Measurements from ENCODE around the gene EDC4. TPM values are rescaled to one million over a fixed set of nuclear protein-coding genes. Genes with fewer than 3 reads are reported as not detected.

EDC4 gene
- total RNA-seq, 1 donor from 2014 or later = 75.4 TPM

DNA sequence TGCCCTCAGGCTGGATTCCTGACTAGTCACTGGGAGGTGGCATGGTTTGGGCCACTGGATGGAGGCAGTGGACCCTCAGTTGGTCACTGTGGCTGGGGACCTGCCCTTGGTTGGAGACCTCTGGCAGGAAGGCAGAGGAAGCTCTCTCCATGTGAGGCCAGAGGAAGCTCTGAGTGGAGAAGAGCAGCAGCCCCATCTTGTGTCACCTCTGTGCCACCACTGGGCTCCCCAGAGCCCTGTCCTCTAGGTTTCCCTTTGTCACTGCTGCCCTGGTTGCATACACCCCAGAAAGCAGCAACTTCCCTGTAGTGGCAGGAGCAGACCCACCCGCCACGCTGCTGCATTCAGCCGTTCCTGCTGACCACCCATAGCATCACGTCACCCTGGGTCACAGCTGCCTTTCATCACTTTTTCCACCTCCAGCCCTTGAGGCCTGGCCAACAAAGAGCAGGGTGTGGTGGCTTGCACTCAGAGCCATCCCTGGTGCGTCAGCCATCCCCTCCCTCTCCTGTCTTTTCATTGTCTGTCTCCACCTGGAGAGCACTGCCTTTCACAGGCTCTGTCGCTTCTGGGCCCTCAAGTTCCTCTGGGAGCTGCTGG lies 46.9 kb downstream of the EDC4 start:
- DNase-seq (ENCODE audit: extremely low spot score, unreplicated experiment) = no peak
- no peak overlapping the region for H3K4me3 Mint-ChIP-seq (ENCODE audit: unreplicated experiment)
- H3K27me3 Mint-ChIP-seq (ENCODE audit: unreplicated experiment) = no peaks in the 10 kb centered on the region
- TF ChIP-seq, protein P1, sequence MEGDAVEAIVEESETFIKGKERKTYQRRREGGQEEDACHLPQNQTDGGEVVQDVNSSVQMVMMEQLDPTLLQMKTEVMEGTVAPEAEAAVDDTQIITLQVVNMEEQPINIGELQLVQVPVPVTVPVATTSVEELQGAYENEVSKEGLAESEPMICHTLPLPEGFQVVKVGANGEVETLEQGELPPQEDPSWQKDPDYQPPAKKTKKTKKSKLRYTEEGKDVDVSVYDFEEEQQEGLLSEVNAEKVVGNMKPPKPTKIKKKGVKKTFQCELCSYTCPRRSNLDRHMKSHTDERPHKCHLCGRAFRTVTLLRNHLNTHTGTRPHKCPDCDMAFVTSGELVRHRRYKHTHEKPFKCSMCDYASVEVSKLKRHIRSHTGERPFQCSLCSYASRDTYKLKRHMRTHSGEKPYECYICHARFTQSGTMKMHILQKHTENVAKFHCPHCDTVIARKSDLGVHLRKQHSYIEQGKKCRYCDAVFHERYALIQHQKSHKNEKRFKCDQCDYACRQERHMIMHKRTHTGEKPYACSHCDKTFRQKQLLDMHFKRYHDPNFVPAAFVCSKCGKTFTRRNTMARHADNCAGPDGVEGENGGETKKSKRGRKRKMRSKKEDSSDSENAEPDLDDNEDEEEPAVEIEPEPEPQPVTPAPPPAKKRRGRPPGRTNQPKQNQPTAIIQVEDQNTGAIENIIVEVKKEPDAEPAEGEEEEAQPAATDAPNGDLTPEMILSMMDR (IDR thresholded peaks at IDR 0.05) = no peak
- H3K4me1 Mint-ChIP-seq (ENCODE audit: unreplicated experiment) = peaks cover 21% of the 10 kb centered on the region
- peaks cover under 1% of the 10 kb centered on the region for H3K36me3 Mint-ChIP-seq (ENCODE audit: unreplicated experiment)
- H3K27ac Mint-ChIP-seq (ENCODE audit: unreplicated experiment) = no peak overlapping the region
- no peaks in the 10 kb centered on the region for H3K9me3 Mint-ChIP-seq (ENCODE audit: unreplicated experiment)

DNA sequence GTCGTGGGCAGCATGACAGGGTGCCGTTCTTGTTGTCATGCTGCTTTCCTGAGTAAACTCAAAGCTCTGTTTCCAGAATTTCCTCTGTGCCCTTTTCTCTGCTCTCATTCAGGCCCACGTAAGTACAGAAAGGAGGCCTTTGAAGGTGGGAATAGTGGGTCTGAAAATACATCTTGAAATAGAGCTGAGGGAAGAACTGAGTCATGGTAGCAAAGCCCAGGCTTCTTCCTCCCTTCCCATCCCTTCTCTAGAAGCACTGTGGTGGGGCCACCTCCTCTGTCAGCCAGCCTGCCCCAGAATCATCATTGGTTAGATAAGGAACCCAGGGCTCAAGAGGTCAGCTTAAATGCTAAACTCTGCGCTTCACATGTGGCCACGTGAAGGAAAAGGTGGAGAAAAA lies 49.4 kb downstream of the EDC4 start:
- H3K36me3 Mint-ChIP-seq (ENCODE audit: unreplicated experiment) = no peaks in the 10 kb centered on the region

DNA sequence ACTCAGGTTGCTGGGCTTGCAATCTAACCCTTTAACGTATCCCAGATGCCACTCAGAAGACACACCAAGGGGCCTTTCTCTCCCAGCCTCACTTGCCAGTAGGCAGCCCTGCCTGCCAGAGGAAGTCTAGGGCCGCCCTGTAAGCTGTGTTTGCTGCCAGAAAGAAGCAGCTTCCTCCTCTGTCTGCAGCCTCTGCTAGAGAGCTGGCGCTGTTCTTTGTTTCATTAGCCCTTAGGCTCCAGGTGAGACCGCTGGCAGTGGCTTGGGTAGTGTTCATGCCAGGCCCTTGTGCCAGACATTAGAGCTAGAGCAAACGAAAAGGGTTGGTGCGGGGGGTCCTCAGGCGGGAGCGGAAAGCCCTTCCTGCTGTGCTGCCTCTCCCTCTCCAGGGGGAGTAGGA lies 49.9 kb downstream of the EDC4 start:
- Mint-ChIP-seq H3K4me3 (ENCODE audit: unreplicated experiment) (no peak overlapping the region), H3K27me3 (ENCODE audit: unreplicated experiment) (no peaks in the 10 kb centered on the region), H3K36me3 (ENCODE audit: unreplicated experiment) (no peaks in the 10 kb centered on the region), H3K9me3 (ENCODE audit: unreplicated experiment) (no peaks in the 10 kb centered on the region), H3K4me1 (ENCODE audit: unreplicated experiment) (peaks cover 13% of the 10 kb centered on the region), H3K27ac (ENCODE audit: unreplicated experiment) (peak overlapping the region; percentile 18)
- TF ChIP-seq, protein P1 (IDR thresholded peaks at IDR 0.05) = no peak
- DNase-seq (ENCODE audit: extremely low spot score, unreplicated experiment) = no peak

More for the DNA sequence above, 49.4 kb downstream of the EDC4 start:
- Mint-ChIP-seq H3K27ac (ENCODE audit: unreplicated experiment) (no peak overlapping the region), H3K4me3 (ENCODE audit: unreplicated experiment) (no peak overlapping the region), H3K27me3 (ENCODE audit: unreplicated experiment) (no peaks in the 10 kb centered on the region), H3K4me1 (ENCODE audit: unreplicated experiment) (peaks cover 19% of the 10 kb centered on the region), H3K9me3 (ENCODE audit: unreplicated experiment) (no peaks in the 10 kb centered on the region)
- DNase-seq (ENCODE audit: extremely low spot score, unreplicated experiment) = no peak
- TF ChIP-seq, protein P1 (IDR thresholded peaks at IDR 0.05) = no peak

DNA sequence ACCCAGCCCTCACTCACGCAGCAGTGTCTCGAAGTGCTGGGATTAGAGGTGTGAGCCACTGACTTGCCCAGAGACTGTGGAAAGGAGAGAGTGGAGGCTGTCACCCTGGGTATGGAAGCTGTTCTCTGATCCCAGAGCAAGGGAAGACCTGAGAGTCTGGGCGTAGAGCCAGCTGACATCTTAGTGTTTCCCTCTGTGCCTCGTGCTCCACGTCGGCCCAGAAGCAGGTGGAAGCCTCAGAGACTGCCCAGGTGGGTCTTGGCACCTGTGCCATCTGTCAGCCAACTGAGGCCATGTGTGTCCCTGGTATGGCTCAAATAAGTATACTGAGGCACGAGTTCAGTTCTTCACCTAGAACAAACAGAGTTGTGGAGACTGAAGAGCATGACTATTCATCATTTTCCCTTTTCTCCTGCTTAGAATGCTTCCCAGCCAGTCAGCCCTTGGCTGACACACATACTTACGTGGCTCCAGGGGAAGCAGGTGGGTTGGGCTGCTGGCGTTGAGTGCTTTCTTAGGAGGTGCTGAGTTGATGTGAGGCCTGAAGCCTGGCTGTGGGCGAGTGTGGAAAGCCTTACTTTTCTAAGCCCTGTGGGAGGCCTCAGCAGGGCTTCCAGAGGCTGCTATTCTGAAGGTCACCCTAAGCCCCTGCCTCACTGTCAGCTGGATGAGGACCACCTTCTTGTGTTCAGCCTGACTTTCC lies 50.7 kb downstream of the EDC4 start:
- no peak overlapping the region for H3K27ac Mint-ChIP-seq (ENCODE audit: unreplicated experiment)
- no peaks in the 10 kb centered on the region for H3K9me3 Mint-ChIP-seq (ENCODE audit: unreplicated experiment)
- TF ChIP-seq, protein P1 (IDR thresholded peaks at IDR 0.05) = no peak
- H3K4me1 Mint-ChIP-seq (ENCODE audit: unreplicated experiment) = peaks cover 11% of the 10 kb centered on the region
- H3K36me3 Mint-ChIP-seq (ENCODE audit: unreplicated experiment) = peaks cover 2% of the 10 kb centered on the region
- DNase-seq (ENCODE audit: extremely low spot score, unreplicated experiment) = no peak
- H3K27me3 Mint-ChIP-seq (ENCODE audit: unreplicated experiment) = no peaks in the 10 kb centered on the region
- H3K4me3 Mint-ChIP-seq (ENCODE audit: unreplicated experiment) = no peak overlapping the region

DNA sequence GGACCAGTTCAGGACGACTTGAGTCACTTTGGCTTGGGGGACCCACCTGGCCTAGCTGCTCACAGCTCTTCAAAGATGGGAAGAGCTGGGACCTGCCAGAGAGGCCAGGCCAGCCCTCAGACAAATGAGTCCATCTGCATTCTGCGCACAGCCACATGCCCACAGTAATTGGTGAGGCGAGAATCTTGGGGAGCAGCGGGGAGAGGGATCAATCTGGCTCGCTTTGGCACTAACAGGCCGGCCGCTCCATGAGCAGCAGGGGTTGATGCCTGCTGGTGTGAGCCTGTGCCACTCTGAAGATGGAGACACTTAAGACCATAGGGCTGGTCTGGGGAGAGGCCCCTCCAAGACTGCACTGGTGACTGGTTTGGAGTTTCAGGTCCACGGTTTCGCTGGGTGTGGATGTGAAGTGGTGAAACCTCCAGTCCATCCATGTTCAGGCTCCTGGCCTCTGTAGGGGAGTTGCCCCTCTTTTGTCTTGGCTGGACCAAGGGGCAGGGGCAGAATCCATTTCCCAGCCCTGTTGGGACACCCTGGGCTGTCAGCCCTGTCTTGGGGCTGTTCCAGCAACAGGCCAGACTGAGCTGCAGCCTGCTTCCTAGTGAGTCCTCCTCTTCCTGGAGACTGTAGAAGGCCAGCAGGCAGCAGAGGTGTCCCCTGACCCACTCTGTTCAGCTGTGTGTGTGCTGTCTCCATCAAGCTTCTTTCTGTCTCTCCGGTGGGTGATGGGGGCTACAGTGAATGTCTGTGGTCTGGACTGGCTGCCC lies 51.5 kb downstream of the EDC4 start:
- Mint-ChIP-seq H3K36me3 (ENCODE audit: unreplicated experiment) (peaks cover 2% of the 10 kb centered on the region), H3K27me3 (ENCODE audit: unreplicated experiment) (no peaks in the 10 kb centered on the region)

More for the DNA sequence above, 51.5 kb downstream of the EDC4 start:
- Mint-ChIP-seq H3K4me1 (ENCODE audit: unreplicated experiment) (peaks cover 11% of the 10 kb centered on the region), H3K27ac (ENCODE audit: unreplicated experiment) (peak overlapping the region; percentile 18), H3K9me3 (ENCODE audit: unreplicated experiment) (no peaks in the 10 kb centered on the region), H3K4me3 (ENCODE audit: unreplicated experiment) (no peak overlapping the region)
- DNase-seq (ENCODE audit: extremely low spot score, unreplicated experiment) = no peak
- TF ChIP-seq, protein P1 (IDR thresholded peaks at IDR 0.05) = no peak
